NCI-H1694 treated with DMSO at 0.1 percent for 48 hours (cell line): Measurements from ENCODE around the gene CFAP97D1.

Source experiments
- DNase-seq: peaks from one replicate; lab custom pipeline; 2025; lab: John Stamatoyannopoulos, UW

Gene CFAP97D1

DNA sequence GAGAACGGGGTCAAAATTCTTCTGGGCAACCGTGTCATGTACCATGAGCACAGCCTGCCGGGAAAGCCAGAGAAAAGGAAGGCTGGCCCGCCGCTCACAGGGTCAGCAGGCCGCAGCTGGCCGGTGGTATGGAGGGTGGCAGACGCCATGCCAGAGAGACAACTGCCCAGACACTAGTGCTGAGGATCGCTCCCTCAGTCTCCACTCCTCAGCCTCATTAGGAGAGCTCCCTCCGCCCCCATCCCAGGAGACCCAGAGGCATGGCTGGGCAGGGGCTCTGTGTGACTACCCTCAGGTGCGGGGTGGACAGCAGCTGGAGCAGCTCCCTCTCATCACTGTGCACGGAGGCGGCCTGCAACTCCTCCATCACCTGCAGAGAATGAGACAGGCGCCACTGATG, 49.5 kb downstream of the CFAP97D1 start:
- DNase-seq, result no peak

GRCh38 chr17:43830510-43831140, 50.4 kb downstream of the CFAP97D1 start:
- DNase-seq, result no peak

- no peak for DNase-seq
Measured at GRCh38 chr17:43831633-43832032, 51.4 kb downstream of the CFAP97D1 start.

GRCh38 chr17:43832168-43832975, 52.1 kb downstream of the CFAP97D1 start:
- DNase-seq, result no peak

GRCh38 chr17:43832976-43833829, 53.0 kb downstream of the CFAP97D1 start, which contains the start of gene MPP3:
TSS of gene MPP3 (minus strand) at chr17:43833146. CDS start at chr17:43831906, 1,240 bp downstream.
- peak; percentile 33 for DNase-seq

DNA sequence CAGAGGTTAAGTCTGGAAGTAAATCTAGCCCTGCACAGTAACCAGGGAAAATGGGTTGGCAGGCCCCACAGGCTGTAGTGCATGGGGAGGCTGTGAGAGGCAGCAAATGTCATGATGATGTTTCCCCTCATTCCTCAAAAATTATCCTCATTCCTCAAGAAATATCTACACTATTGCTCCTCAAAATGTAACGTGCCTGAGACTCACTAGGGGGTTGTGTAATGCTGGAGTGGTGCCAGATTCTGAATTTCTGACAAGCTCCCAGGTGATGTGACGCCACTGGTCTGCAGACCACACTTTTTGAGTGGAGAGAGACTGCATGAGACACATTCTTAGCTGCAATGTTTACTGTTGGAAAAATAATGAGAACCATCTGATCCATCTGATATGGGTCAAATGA, 53.9 kb downstream of the CFAP97D1 start:
- no peak for DNase-seq
